Left cardiac atrium (tissue), 4 donors: Measurements from ENCODE around the gene VPS39. TPM values are rescaled to one million over a fixed set of nuclear protein-coding genes. Genes with fewer than 3 reads are reported as not detected.
"Not testable (repeated sequence)": the region's sequence is repeated elsewhere in the genome, so short reads cannot be mapped to it uniquely, and the experiment has no call there.

ENCODE experiments used
- ATAC-seq, 2 donors: fragments of 200-7000 bp; cut with Tn5 transposase; one replicate each; pipeline ENCODE4 v1.9.1; 2020; ENCODE audit warnings: mild to moderate bottlenecking in 2 of 2, moderate library complexity in 2 of 2
- DNase-seq: peaks from one replicate; pipeline ENCODE4 v3.0.0-alpha.2; 2020
- intact Hi-C, 2 donors: fragments of 100-400 bp; cut with DNase I; formaldehyde crosslinking; loops; one replicate each; pipeline versions ENCODE4 v1.14.1 to v1.15.1; 2022 to 2023
- long read RNA-seq: library from polyadenylated mRNA; unstranded; transcript quantifications from one replicate; pipeline ENCODE4 v2.0.0, GENCODE V29; 2021
- total RNA-seq, 2 donors: library from RNA; stranded (reverse); fragmentation: NEBNext Ultra II Directional; extraction: Animal tissue kit (Norgen Biotek cat#: 25700); gene quantifications; one replicate each; pipeline ENCODE4 v1.2.1, GENCODE V29; 2021
- donor health status: DM: no; HTN: yes; CAD: no.
- donor health status: DM: no; HTN: yes; CAD: no; lungs with severe emphysema.
- donor health status: DM: yes; HTN: yes; CAD: no.
- donor health status: Dilated cardiomyopathy.

Gene VPS39, protein sequence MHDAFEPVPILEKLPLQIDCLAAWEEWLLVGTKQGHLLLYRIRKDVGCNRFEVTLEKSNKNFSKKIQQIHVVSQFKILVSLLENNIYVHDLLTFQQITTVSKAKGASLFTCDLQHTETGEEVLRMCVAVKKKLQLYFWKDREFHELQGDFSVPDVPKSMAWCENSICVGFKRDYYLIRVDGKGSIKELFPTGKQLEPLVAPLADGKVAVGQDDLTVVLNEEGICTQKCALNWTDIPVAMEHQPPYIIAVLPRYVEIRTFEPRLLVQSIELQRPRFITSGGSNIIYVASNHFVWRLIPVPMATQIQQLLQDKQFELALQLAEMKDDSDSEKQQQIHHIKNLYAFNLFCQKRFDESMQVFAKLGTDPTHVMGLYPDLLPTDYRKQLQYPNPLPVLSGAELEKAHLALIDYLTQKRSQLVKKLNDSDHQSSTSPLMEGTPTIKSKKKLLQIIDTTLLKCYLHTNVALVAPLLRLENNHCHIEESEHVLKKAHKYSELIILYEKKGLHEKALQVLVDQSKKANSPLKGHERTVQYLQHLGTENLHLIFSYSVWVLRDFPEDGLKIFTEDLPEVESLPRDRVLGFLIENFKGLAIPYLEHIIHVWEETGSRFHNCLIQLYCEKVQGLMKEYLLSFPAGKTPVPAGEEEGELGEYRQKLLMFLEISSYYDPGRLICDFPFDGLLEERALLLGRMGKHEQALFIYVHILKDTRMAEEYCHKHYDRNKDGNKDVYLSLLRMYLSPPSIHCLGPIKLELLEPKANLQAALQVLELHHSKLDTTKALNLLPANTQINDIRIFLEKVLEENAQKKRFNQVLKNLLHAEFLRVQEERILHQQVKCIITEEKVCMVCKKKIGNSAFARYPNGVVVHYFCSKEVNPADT
- 10 to 100 TPM; 39.1 to 39.2 TPM for total RNA-seq
- long read RNA-seq, full-length matches to known transcripts = 41 of 59 reads
- long read RNA-seq, partial matches to known transcripts = 9 of 59 reads
- long read RNA-seq, other reads (novel, unspliced or antisense) = 9 of 59 reads

DNA sequence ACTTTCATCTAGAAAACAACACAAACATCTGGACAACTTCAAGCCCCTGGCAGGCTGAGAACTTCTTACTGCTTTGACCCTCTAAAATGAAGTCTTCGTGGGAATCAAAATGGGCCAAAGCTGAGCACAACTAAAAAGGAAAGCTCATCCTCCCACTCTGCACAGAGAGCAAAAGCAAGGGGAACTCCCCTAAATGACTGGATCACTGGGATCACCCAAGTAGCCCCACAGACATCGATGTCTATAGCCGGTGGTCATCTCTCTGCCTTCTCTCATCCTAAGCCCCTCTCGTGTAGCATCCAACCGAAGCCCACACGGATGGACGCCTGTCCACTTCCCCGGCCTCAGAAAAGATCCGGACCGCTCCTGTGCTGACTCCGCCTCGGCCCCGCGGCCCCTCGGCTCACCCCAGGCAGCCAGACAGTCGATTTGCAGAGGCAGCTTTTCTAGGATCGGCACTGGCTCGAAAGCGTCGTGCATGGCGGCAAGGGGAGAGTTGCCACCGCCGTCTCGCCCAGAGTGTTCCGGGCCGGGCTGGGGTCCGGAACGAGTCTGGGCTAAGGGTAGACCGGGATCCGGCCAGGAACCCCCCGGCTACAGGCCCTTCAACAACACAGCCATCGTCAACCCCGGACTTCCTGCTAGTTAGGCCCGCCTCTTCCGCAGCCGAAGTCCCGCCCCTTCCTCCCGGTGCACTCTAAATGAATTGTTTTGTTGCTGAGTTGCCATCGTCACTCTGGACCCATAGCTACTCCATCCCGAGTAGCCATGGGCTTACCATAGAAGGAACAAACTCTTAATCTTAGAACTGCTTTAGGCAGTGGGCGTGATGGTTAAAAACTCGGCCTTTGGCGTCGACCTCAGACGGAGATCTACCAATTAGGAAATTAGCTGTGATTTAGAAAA is at the start of gene VPS39:
TSS of gene VPS39 (minus strand) at position 631 of the 906 bp plus-strand sequence. CDS start at position 480, 151 bp downstream.
- peak; percentile 90 for DNase-seq
- intact Hi-C loops = no loop called here
- ATAC-seq = peak; percentile 97 to 99

DNA sequence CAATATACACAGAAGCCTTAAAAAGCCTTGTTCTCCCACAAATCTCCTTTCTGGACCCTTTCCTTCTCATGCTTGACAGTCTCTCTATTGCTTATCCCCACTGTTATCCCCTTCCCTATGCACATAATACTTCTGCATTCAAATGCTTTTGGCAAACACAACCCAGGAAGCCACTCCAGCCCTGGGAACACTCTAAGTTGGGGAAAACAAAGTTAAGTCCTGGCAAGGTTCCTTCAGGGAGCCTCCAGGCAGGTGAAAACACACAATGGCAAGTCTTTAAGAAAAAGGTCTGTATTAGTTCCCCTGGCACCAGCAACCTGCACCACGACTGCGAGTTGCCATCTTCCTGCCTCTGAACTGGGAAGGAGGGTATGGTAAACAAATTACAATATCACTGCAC is 45.2 kb upstream of the VPS39 start:
- no peak for ATAC-seq

DNA sequence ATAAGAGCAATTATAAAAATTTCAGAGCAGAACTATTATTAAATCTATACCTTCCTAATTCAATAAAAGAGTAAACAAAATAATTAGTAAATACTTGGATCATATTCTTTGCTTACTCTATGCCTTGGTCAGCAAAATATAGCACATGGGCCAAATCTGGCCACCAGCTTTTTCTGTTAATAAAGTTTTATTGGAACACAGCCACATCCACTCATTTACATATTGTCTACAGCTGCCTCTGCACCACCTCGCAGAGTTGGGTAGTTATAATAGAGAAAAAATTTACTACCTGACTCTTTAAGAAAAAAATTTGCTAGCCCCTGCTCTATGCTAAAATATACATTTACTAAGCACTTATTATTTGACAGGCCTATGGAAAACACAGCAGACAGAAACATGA is 32.7 kb upstream of the VPS39 start:
- intact Hi-C loops = no loop called here
- DNase-seq (no peak), ATAC-seq (no peak)

More for the DNA sequence above, 45.2 kb upstream of the VPS39 start:
- intact Hi-C loops = no loop called here
- no peak for DNase-seq

DNA sequence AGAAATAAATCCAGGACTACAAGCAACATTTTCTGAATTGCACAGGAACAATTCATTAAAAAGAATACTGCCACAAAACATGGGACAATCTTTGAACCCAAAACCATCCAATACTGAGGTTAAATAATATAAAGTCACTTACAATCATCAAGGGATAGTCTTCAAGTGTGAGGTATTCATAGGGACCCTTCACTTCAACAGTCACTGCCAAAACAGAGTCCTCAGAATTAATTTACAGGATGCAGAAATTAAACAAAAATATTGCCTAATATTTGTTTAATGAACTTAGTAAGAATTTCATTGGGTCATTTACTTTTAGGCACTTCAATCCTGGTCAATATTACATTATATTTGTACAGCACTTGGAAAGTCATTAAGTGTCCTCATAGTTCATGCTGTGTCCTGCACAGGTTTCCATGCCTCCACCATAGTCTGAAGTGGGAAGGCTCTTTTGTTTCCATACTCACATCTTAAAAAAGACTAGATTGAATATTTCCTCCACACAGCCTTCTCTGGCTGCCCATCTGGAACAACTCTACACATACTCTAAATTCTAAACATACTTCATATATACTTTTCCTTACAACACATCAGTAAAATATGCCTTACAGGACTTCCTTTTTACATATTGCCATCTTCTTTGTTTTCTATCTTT is 31.6 kb upstream of the VPS39 start:
- intact Hi-C loops = no loop called here
- DNase-seq (no peak), ATAC-seq (no peak)

DNA sequence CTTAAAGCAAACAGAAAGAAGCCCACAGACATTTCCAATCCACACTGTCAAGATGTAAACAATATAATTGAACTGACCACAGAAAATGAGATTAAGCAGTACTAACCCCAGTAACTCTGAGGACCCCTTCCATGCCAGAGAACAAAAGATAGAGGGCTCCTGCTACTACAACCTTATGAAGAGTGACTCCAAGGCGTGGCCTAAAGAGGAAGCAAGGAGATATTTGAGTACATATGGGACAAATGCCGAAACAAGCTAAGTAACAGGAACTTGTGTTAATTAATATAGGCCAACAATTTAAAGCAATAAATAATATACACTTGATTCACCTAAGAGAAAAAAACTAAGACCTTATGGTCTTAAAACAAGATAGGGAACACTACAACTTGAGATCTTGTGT is 25.0 kb upstream of the VPS39 start:
- no peak for ATAC-seq

DNA sequence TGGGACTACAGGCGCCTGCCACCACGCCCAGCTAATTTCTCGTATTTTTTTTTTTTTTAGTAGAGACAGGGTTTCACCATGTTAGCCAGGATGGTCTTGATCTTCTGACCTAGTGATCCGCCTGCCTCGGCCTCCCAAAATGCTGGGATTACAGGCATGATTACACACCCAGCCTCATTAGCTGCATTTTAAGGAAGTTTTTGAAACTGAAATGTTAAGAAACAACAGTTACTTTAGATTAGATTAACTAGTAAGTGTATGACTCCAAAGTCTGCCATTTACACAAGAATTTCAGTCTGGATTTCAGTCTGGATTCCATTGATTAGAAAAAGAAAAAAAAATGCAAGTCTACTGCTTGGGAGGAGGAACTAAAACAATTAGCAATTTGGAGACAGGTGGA is 24.5 kb upstream of the VPS39 start:
- ATAC-seq (no peak), DNase-seq (no peak)
- intact Hi-C loops = no loop called here

More for the DNA sequence above, 25.0 kb upstream of the VPS39 start:
- no peak for DNase-seq
- intact Hi-C loops = no loop called here

DNA sequence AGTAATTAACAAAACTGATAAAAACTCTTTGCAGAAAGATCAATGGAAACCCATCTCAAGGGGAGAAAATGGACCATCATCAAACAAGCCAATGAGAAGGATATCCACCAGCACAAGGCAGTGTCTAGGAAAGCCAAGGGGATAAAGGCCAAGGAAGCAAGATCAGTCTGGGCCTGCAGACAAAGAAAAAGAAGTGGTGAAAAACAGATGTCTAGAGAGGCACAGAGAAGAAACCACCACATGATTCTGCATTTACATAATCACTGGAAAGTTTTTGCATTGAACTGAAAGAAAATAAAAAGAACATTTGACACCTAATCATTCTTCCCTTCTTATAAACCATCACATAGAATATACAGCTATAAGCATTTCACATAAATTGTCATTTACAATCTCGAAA is 23.0 kb upstream of the VPS39 start:
- DNase-seq (no peak), ATAC-seq (no peak)
- intact Hi-C loops = no loop called here

DNA sequence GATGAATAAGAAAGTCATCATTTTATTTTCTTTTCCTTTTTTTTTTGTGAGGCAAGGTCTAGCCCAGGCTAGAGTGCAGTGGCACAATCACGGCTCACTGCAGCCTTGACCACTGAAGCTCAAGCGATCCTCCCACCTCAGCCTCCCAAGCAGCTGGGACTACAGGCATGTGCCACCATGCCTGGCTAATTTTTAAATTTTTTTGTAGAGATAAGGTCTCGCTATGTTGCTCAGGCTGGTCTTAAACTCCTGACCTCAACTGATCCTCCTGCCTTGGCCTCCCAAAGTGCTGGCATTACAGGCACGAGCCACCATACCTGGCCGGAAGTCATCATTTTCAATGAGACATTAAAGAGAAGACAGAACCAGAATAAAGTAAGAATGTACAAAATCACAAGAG is 20.9 kb upstream of the VPS39 start:
- intact Hi-C loops, ATAC-seq, DNase-seq: not testable (repeated sequence)

DNA sequence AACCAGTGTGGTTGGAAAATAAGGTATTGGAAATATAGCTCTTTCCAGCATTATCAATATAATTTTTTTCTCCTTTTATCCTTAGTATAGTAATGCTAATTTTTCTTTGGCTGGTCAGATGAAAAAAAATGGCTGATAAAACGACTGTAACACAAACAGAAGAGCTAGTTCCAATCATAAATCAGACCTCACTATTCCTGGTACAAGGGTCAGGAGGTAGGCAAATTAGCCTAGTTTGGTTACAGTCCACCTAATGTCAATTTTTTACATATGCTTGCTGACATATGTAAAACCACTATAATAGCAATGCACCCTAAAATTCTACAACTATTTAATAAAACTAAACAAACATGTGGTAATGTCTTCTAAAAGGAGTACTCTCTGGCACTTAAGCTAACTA is 19.9 kb upstream of the VPS39 start:
- intact Hi-C loops = no loop called here
- DNase-seq = no peak
- no peak for ATAC-seq

DNA sequence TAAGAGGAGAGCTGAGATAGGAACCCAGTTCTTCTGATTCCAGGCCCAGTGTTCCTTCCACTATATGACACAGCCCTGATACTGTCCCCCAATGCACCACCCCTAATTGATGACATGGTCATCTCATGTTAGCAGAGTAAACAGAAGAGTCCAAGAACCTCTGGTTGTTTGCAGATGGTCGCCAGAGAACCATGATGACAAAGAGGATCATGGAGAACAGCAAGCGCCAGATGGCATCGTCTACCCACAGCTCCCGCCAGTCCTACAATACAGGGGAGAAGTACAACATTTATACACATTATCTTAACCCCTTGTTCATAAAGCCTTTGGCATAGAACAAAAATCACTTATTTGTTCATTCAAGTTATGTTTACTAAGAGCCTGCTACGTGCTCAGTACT is 18.5 kb upstream of the VPS39 start:
- intact Hi-C loops = no loop called here
- ATAC-seq (no peak), DNase-seq (no peak)

DNA sequence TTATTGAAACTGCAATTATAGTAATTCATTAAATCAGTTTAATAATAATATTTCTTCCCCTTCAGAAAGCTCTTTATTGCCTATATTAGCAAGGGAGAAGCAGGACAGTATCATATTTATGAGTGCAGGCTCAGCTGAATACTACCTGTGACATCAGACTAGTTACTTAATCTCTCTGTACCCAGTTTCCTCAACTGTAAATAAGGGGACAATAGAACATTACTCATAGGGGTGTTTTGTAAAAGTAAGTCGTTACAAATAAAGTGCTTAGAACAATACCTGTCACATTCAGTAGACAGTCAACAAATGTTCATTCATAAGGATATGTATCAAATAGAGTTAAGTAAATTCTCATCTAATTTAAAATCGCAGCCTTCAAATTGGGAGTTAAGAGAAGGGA is 12.1 kb upstream of the VPS39 start:
- intact Hi-C loops = no loop called here
- no peak for DNase-seq
- ATAC-seq = no peak

DNA sequence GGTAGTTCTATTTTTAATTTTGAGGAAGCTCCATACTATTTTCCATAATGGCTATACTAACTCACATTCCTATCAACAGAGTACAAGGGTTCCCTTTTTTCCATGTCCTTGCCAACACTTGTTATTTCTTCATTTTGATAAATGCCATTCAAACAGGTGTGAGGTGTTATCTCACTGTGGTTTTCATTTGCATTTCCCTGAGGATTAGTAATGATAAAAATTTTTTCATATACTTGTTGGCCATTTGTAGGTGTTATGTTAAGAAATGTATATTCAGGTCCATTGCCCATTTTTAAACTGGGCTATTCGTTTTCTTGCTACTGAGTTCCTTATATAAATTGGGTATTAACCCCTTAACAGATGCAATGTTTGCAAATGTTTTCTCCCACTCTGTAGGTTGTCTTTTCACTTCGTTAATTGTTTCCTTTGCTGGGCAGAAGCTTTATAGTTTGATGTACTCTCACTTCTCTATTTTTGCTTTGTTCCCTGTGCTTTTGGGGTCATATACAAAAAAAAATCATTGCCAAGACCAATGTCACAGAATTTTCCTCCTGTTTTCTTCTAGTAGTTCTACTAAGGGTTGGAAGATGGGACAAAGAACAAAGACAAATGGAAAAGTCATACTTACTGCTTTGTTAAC is 11.0 kb upstream of the VPS39 start:
- no peak for ATAC-seq
- no peak for DNase-seq
- intact Hi-C loops = no loop called here

DNA sequence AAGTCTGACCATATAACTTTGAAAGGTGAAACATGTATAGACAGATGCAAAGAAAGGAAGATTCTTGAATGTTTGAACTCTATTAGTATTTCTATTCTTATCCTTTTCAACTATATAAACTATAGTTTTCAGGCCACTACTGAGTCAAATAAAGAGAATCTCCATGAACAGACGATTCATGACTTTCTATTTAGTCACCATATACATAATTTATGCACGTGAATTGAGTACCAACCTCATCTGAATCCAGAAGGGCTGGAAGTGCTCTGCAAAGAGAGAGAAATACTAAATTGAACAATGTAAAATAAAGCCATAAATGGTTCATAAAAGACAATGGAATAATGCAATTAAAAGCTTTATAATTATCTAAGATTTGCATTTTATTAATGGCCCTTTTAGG is 9.5 kb upstream of the VPS39 start:
- ATAC-seq = no peak
- DNase-seq = no peak
- intact Hi-C loops = no loop called here

DNA sequence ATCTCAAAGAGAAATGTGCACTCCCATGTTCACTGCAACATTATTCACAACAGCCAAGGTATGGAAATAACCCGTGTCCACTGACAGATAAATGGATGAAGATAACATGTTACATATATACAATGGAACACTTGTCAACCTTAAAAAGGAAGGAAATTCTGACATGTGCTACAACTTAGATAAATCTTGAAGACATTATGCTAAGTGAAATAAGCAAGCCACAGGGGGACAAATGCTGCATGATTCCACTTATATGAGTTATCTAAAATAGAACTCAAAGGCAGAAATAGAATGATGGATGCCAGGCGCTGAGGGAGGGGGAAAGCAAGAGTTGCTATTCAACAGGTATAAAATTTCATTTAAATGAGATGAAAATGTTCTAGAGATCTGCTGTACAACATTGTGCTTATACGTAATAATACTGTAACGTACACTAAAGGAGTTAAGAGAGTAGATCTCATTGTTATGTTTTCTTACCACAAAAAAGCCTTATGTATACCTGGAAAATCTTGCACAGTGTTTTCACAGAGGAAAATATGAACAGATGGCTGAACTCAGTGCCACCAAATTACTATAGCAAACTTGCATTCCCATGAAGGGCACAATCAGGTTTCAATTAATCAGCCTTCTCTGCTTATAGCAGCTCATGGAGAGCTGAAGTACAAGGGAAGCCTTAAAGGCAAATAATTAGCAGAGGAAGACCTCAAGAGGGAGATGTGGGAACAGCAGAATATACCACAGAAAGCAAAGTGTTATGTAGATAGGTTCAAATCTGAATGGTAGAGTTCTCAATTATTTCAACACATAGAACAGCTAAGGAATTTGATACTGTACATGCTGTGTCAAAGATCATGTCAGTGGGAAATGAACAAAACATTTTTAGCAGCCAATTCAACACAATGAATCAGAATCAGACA is 8.1 kb upstream of the VPS39 start:
- DNase-seq (no peak), ATAC-seq (no peak)
- intact Hi-C loops = no loop called here

DNA sequence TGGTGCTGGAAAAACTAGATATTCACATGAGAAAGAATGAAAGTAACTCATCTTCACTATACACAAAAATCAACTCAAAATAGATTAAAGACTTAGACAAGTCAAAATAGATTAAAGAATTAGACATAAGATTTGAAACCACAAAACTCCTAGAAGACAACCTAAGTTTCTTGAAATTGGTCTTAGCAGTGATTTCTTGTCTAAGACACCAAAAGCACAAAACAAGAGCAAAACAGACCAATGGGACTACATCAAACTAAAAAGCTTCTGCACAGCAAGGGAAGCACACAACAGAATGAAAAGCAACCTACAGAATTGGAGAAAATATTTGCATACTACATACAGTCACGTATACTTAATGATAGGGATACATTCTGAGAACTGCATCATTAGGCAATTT is 6.5 kb upstream of the VPS39 start:
- intact Hi-C loops = no loop called here
- ATAC-seq (no peak), DNase-seq (no peak)

DNA sequence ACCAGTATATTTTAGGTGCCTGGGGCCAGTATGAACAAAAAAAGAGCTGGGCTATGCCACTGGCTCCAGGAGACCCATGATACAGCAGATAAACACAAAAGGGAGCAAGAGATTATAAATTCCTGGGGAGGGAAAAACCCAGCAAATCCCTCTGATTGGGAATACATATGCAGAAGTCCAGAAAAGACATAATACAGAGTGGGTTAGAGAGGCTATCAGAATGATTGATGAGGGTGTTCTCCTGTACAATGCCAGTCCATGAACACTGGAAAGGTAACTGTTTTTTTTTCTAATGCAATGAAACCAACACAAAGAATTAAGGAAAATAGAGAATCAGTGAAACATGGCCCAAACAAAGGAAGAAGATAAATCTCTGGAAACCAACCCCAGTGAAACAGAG is 5.4 kb upstream of the VPS39 start:
- DNase-seq (no peak), ATAC-seq (no peak)
- intact Hi-C loops = no loop called here

DNA sequence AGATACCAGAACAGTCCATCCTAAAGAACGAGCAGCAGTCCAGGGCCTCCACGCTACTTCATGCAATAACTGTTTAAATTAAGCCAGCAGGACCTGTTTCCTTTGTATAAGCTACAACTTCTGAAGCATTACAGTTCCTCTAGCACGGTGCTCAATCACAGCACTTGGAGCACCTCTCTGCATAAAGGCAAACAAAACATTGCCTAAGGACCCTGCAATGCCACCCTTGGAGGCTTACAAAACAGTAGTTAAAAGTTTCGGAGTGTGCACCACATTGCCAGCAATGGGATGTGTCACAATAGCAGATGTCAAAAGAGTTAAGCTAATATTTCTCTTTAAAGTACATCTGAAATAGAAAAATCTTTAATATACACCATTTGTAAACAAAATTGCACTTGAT is 2.6 kb upstream of the VPS39 start:
- DNase-seq = no peak
- intact Hi-C loops = no loop called here

More for the DNA sequence above, 2.6 kb upstream of the VPS39 start:
- ATAC-seq = no peak
